Mammary microvascular endothelial cell (primary cell): ENCODE data around the gene INVS. TPM values are rescaled to one million over a fixed set of nuclear protein-coding genes. Genes with fewer than 3 reads are reported as not detected.

Experiments
- total RNA-seq: library from RNA; depleted of rRNA; stranded (reverse); fragments of >200 nt; gene quantifications from 2 replicates; pipeline ENCODE4 v1.2.3, GENCODE V29; 2015

Gene INVS, protein sequence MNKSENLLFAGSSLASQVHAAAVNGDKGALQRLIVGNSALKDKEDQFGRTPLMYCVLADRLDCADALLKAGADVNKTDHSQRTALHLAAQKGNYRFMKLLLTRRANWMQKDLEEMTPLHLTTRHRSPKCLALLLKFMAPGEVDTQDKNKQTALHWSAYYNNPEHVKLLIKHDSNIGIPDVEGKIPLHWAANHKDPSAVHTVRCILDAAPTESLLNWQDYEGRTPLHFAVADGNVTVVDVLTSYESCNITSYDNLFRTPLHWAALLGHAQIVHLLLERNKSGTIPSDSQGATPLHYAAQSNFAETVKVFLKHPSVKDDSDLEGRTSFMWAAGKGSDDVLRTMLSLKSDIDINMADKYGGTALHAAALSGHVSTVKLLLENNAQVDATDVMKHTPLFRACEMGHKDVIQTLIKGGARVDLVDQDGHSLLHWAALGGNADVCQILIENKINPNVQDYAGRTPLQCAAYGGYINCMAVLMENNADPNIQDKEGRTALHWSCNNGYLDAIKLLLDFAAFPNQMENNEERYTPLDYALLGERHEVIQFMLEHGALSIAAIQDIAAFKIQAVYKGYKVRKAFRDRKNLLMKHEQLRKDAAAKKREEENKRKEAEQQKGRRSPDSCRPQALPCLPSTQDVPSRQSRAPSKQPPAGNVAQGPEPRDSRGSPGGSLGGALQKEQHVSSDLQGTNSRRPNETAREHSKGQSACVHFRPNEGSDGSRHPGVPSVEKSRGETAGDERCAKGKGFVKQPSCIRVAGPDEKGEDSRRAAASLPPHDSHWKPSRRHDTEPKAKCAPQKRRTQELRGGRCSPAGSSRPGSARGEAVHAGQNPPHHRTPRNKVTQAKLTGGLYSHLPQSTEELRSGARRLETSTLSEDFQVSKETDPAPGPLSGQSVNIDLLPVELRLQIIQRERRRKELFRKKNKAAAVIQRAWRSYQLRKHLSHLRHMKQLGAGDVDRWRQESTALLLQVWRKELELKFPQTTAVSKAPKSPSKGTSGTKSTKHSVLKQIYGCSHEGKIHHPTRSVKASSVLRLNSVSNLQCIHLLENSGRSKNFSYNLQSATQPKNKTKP
- total RNA-seq: 17.8 and 18.2 TPM in 2 replicates

DNA sequence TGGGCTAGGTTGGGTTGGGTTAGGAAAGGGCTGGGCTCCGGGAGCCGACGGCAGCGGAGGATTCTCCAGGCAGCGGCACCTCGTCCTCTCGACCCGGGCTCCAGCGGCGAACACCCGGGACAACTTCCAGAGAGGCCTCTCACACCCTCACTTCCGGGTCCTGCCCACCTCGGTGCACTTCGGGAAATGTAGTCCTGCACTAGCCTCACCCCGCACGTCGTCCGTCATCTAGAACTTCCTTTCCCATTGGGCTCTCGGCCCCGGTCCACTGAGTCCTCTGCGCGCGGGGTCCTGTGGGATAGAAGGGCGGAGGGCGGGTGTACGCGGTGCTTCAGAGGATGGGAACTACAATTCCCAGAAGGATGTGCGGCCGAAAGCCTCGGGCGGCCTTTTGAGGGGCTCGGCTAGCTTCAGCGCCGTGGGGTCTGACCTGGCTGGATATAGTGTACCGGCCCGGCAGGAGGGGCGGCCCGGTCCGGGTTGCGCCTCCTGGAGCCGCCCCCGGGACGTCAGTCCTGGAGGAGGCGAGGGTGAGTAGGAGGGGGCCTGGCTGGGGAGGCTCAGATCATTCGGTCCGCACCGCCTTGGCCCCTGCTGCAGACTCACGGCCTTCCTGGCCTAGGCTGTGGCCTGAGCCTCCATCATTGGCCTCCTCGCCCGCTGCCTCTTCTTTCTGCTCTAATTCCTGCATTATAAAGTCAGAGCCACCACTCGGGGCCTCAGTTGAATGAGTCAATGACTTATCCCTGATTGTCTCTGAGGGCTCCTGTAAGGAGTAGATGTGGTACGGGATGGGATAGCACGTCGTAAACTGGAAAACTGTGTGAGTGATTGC is at the start of gene INVS, which contains the start of gene ERP44:
INVS (plus strand) TSS at position 357 of the 835 bp plus-strand sequence. CDS start 5,279 bp downstream, outside the sequence.
ERP44 (minus strand) TSS at position 114 of the 835 bp plus-strand sequence. CDS start 160 bp downstream, outside the sequence.

Other genes with a start within 250 kb of the INVS start
- gene STX17, start 192.6 kb upstream of the INVS start, total RNA-seq: 11.1 and 12.4 TPM in 2 replicates
- gene ERP44, start 243 bp upstream of the INVS start, total RNA-seq: 14.7 and 16.5 TPM in 2 replicates